Trophoblast cell (in vitro differentiated cells and primary cell): ENCODE data around the gene C16orf89.

Source experiments
- DNase-seq, 2 donors: peaks; one replicate each; pipeline ENCODE4 v3.0.0-alpha.2; 2016
- H2AFZ ChIP-seq: 2 replicates; pipeline ENCODE4 v1.6.1; 2013; ENCODE audit warnings: low read length, moderate library complexity, mild to moderate bottlenecking; ENCODE audit not compliant: insufficient read depth, poor library complexity
- H2AK5ac ChIP-seq: 2 replicates; pipeline ENCODE4 v1.6.1; 2013; ENCODE audit warnings: mild to moderate bottlenecking, low read length
- H2BK120ac ChIP-seq: 2 replicates; pipeline ENCODE4 v1.6.1; 2013; ENCODE audit warnings: low read length, mild to moderate bottlenecking, moderate library complexity; ENCODE audit not compliant: insufficient read depth, poor library complexity
- H2BK12ac ChIP-seq: 2 replicates; pipeline ENCODE4 v1.6.1; 2013; ENCODE audit warnings: mild to moderate bottlenecking, low read length, moderate library complexity
- H2BK5ac ChIP-seq: 2 replicates; pipeline ENCODE4 v1.6.1; 2013; ENCODE audit warnings: low read length, low read depth, moderate library complexity, mild to moderate bottlenecking; ENCODE audit not compliant: poor library complexity
- H3K14ac ChIP-seq: 2 replicates; pipeline ENCODE4 v1.6.1; 2013; ENCODE audit warnings: mild to moderate bottlenecking, low read length
- H3K18ac ChIP-seq: 2 replicates; pipeline ENCODE4 v1.6.1; 2013; ENCODE audit warnings: mild to moderate bottlenecking, low read length
- H3K23ac ChIP-seq: 2 replicates; pipeline ENCODE4 v1.6.1; 2013; ENCODE audit warnings: low read length
- H3K27ac ChIP-seq: 2 replicates; pipeline ENCODE4 v1.5.1; 2013; ENCODE audit warnings: low read depth, mild to moderate bottlenecking, inconsistent platforms, low read length, moderate library complexity
- H3K27me3 ChIP-seq: 2 replicates; pipeline ENCODE4 v1.6.1; 2013; ENCODE audit warnings: inconsistent platforms, mild to moderate bottlenecking, low read length, moderate library complexity; ENCODE audit not compliant: insufficient read depth
- H3K36me3 ChIP-seq, 2 experiments: 1 replicate in 1 of 2; 2 replicates in 1 of 2; pipeline ENCODE4 v1.6.1; 2013; ENCODE audit warnings: low read length in 2 of 2, mild to moderate bottlenecking in 2 of 2, moderate library complexity in 1 of 2; ENCODE audit not compliant: insufficient read depth in 2 of 2, control insufficient read depth in 1 of 2
- H3K4ac ChIP-seq: 2 replicates; pipeline ENCODE4 v1.6.1; 2013; ENCODE audit warnings: low read depth, mild to moderate bottlenecking, low read length, moderate library complexity
- H3K4me1 ChIP-seq, 2 experiments: 1 replicate in 1 of 2; 2 replicates in 1 of 2; pipeline ENCODE4 v1.6.1; 2013; ENCODE audit warnings: low read length in 2 of 2, mild to moderate bottlenecking in 2 of 2, moderate library complexity in 1 of 2; ENCODE audit not compliant: insufficient read depth in 2 of 2, control insufficient read depth in 1 of 2
- H3K4me2 ChIP-seq: 2 replicates; pipeline ENCODE4 v1.6.1; 2013; ENCODE audit warnings: inconsistent platforms, mild to moderate bottlenecking, low read length, moderate library complexity
- H3K4me3 ChIP-seq: 2 replicates; pipeline ENCODE4 v1.5.1; 2013; ENCODE audit warnings: mild to moderate bottlenecking, low read depth, low read length, inconsistent platforms
- H3K79me1 ChIP-seq: one replicate; pipeline ENCODE4 v1.6.1; 2013; ENCODE audit warnings: low read length
- H3K79me2 ChIP-seq: 2 replicates; pipeline ENCODE4 v1.6.1; 2013; ENCODE audit warnings: low read length, mild to moderate bottlenecking; ENCODE audit not compliant: control insufficient read depth, insufficient read depth, poor library complexity
- H3K9ac ChIP-seq: 2 replicates; pipeline ENCODE4 v1.6.1; 2013; ENCODE audit warnings: mild to moderate bottlenecking, low read length
- H3K9me3 ChIP-seq: 2 replicates; pipeline ENCODE4 v1.6.1; 2013; ENCODE audit warnings: low read depth, mild to moderate bottlenecking, control low read depth, inconsistent platforms, low read length; ENCODE audit not compliant: insufficient read depth
- H4K12ac ChIP-seq: 2 replicates; pipeline ENCODE4 v1.6.1; 2013; ENCODE audit warnings: low read depth, mild to moderate bottlenecking, low read length, moderate library complexity
- H4K8ac ChIP-seq: 2 replicates; pipeline ENCODE4 v1.6.1; 2013; ENCODE audit warnings: low read depth, mild to moderate bottlenecking, low read length, moderate library complexity
- H4K91ac ChIP-seq: one replicate; pipeline ENCODE4 v1.6.1; 2013; ENCODE audit warnings: low read depth, mild to moderate bottlenecking, low read length, moderate library complexity
- WGBS: extraction: QIAGEN DNeasy Blood & Tissue Kit; methylation state at CpG from one replicate; pipeline ENCODE4 v1.1.7; 2013; ENCODE audit warnings: missing lambda C conversion rate; ENCODE audit not compliant: insufficient read length, insufficient coverage; ENCODE audit errors: extremely low coverage; 5-methylcytosine and 5-hydroxymethylcytosine counted together

Gene C16orf89

GRCh38 chr16:5042574-5043171, 23.1 kb downstream of the C16orf89 start:
- no peak overlapping the region for H3K14ac ChIP-seq
- no peaks in the 10 kb centered on the region for H3K36me3 ChIP-seq
- H3K27ac ChIP-seq, result no peak overlapping the region
- WGBS, result no CpG with 5 or more reads among the region's 14 CpGs
- H3K4me3 ChIP-seq, result no peak overlapping the region
- no peak overlapping the region for H3K23ac ChIP-seq
- H2BK120ac ChIP-seq, result no peak overlapping the region
- no peak overlapping the region for H2AK5ac ChIP-seq
- H2AFZ ChIP-seq, result no peak overlapping the region
- no peaks in the 10 kb centered on the region for H3K27me3 ChIP-seq
- no peaks in the 10 kb centered on the region for H3K9me3 ChIP-seq
- no peak overlapping the region for H2BK12ac ChIP-seq
- H3K4me2 ChIP-seq, result no peak overlapping the region
- no peaks in the 10 kb centered on the region for H3K4me1 ChIP-seq
- H4K91ac ChIP-seq, result no peak overlapping the region
- DNase-seq, result no peak
- no peaks in the 10 kb centered on the region for H3K79me1 ChIP-seq
- H4K12ac ChIP-seq, result no peak overlapping the region
- H4K8ac ChIP-seq, result no peak overlapping the region
- no peaks in the 10 kb centered on the region for H3K79me2 ChIP-seq
- H3K9ac ChIP-seq, result no peak overlapping the region
- H3K18ac ChIP-seq, result no peak overlapping the region
- H2BK5ac ChIP-seq, result no peak overlapping the region
- H3K4ac ChIP-seq, result no peak overlapping the region

GRCh38 chr16:5041600-5042133, 24.1 kb downstream of the C16orf89 start:
- DNase-seq, result peak; percentile 48 to 54
- Histone ChIP-seq H3K4me2 (no peak overlapping the region), H3K4me1 (no peaks in the 10 kb centered on the region), H3K36me3 (no peaks in the 10 kb centered on the region), H3K27me3 (no peaks in the 10 kb centered on the region), H4K91ac (no peak overlapping the region), H2AFZ (no peak overlapping the region), H3K9ac (no peak overlapping the region), H2BK12ac (no peak overlapping the region), H3K79me1 (no peaks in the 10 kb centered on the region), H3K23ac (no peak overlapping the region), H3K9me3 (no peaks in the 10 kb centered on the region), H3K4ac (no peak overlapping the region), H3K27ac (no peak overlapping the region), H3K18ac (no peak overlapping the region), H3K4me3 (no peak overlapping the region), H3K14ac (no peak overlapping the region), H2BK5ac (no peak overlapping the region), H3K79me2 (no peaks in the 10 kb centered on the region), H2BK120ac (no peak overlapping the region), H4K12ac (no peak overlapping the region), H4K8ac (no peak overlapping the region), H2AK5ac (no peak overlapping the region)
- no CpG with 5 or more reads among the region's 12 CpGs for WGBS

- H2BK12ac ChIP-seq, result no peak overlapping the region
- no peak overlapping the region for H2BK120ac ChIP-seq
- H2BK5ac ChIP-seq, result no peak overlapping the region
- no peak overlapping the region for H2AFZ ChIP-seq
- no peak overlapping the region for H3K4me2 ChIP-seq
- no peaks in the 10 kb centered on the region for H3K79me2 ChIP-seq
- no peaks in the 10 kb centered on the region for H3K4me1 ChIP-seq
- no peaks in the 10 kb centered on the region for H3K9me3 ChIP-seq
- H3K23ac ChIP-seq, result no peak overlapping the region
- no peak overlapping the region for H4K8ac ChIP-seq
- no peaks in the 10 kb centered on the region for H3K27me3 ChIP-seq
- no peaks in the 10 kb centered on the region for H3K79me1 ChIP-seq
- no peak overlapping the region for H3K27ac ChIP-seq
- no peak overlapping the region for H4K12ac ChIP-seq
- no peak overlapping the region for H3K14ac ChIP-seq
- no peak overlapping the region for H3K4ac ChIP-seq
- H3K4me3 ChIP-seq, result no peak overlapping the region
- no peaks in the 10 kb centered on the region for H3K36me3 ChIP-seq
- no peak overlapping the region for H3K18ac ChIP-seq
- no peak overlapping the region for H3K9ac ChIP-seq
- no CpG with 5 or more reads among the region's 7 CpGs for WGBS
- DNase-seq, result no peak
- no peak overlapping the region for H2AK5ac ChIP-seq
- H4K91ac ChIP-seq, result no peak overlapping the region
These were observed 25.3 kb downstream of the C16orf89 start for GRCh38 chr16:5040451-5040850.

- Histone ChIP-seq H3K14ac (no peak overlapping the region), H2AFZ (no peak overlapping the region), H3K9ac (no peak overlapping the region), H3K18ac (no peak overlapping the region), H3K4me3 (no peak overlapping the region), H3K9me3 (no peaks in the 10 kb centered on the region), H4K8ac (no peak overlapping the region), H3K79me2 (peaks cover 7% of the 10 kb centered on the region), H3K4me1 (peaks cover 5 to 7% of the 10 kb centered on the region in 2 experiments), H2AK5ac (no peak overlapping the region), H2BK12ac (no peak overlapping the region), H2BK120ac (no peak overlapping the region), H4K91ac (no peak overlapping the region), H3K36me3 (peaks cover 0 to 2% of the 10 kb centered on the region in 2 experiments), H3K23ac (no peak overlapping the region), H2BK5ac (no peak overlapping the region), H4K12ac (no peak overlapping the region), H3K79me1 (peaks cover 5% of the 10 kb centered on the region), H3K27ac (no peak overlapping the region), H3K27me3 (no peaks in the 10 kb centered on the region), H3K4me2 (no peak overlapping the region), H3K4ac (no peak overlapping the region)
- DNase-seq, result no peak
- WGBS, result no CpG with 5 or more reads among the region's 12 CpGs
These were observed 29.3 kb downstream of the C16orf89 start for GRCh38 chr16:5036228-5037156.
